ENCODE measurements around the gene SERPINB4. TPM values are rescaled to one million over a fixed set of nuclear protein-coding genes. Genes with fewer than 3 reads are reported as not detected.

Gene SERPINB4
- total RNA-seq, 2 donors from 2014 or later: not detected

GRCh38 chr18:63626431-63626830 lies 17.6 kb downstream of the SERPINB4 start:
- no peak for TF ChIP-seq CTCF (IDR thresholded peaks at IDR 0.05)
- no peak overlapping the region for H3K4me3 ChIP-seq
- peaks cover 0 to 30% of the 10 kb centered on the region in 2 donors for H3K9me3 ChIP-seq
- H3K4me1 ChIP-seq: no peaks in the 10 kb centered on the region
- no peaks in the 10 kb centered on the region for H3K36me3 ChIP-seq
- H3K27me3 ChIP-seq: no peaks in the 10 kb centered on the region
- no peak overlapping the region for H3K27ac ChIP-seq
- no peak for DNase-seq (ENCODE audit: low spot score)

- Histone ChIP-seq H3K4me3 (no peak overlapping the region), H3K27me3 (no peaks in the 10 kb centered on the region), H3K27ac (no peak overlapping the region), H3K4me1 (no peaks in the 10 kb centered on the region), H3K36me3 (no peaks in the 10 kb centered on the region), H3K9me3 (peaks cover 0 to 34% of the 10 kb centered on the region in 2 donors)
- DNase-seq (ENCODE audit: low spot score): no peak
- no peak for TF ChIP-seq CTCF (IDR thresholded peaks at IDR 0.05)
These were observed 19.2 kb downstream of the SERPINB4 start for GRCh38 chr18:63624863-63625262.

GRCh38 chr18:63619661-63620060 lies 24.4 kb downstream of the SERPINB4 start:
- TF ChIP-seq CTCF (IDR thresholded peaks at IDR 0.05): no peak
- H3K36me3 ChIP-seq: no peaks in the 10 kb centered on the region
- no peaks in the 10 kb centered on the region for H3K27me3 ChIP-seq
- no peak overlapping the region for H3K27ac ChIP-seq
- H3K4me3 ChIP-seq: no peak overlapping the region
- no peak for DNase-seq (ENCODE audit: low spot score)
- H3K9me3 ChIP-seq: peaks cover 0 to 15% of the 10 kb centered on the region in 2 donors
- no peaks in the 10 kb centered on the region for H3K4me1 ChIP-seq

- Histone ChIP-seq H3K36me3 (no peaks in the 10 kb centered on the region), H3K27me3 (no peaks in the 10 kb centered on the region), H3K4me1 (no peaks in the 10 kb centered on the region), H3K27ac (no peak overlapping the region), H3K4me3 (no peak overlapping the region), H3K9me3 (peaks cover 0 to 9% of the 10 kb centered on the region in 2 donors)
- no peak for TF ChIP-seq CTCF (IDR thresholded peaks at IDR 0.05)
- no peak for DNase-seq (ENCODE audit: low spot score)
These were observed 26.2 kb downstream of the SERPINB4 start for GRCh38 chr18:63617915-63618234.

GRCh38 chr18:63617049-63617914 lies 26.8 kb downstream of the SERPINB4 start:
- no peak for TF ChIP-seq CTCF (IDR thresholded peaks at IDR 0.05)
- DNase-seq (ENCODE audit: low spot score): no peak
- H3K36me3 ChIP-seq: no peaks in the 10 kb centered on the region
- H3K27ac ChIP-seq: no peak overlapping the region
- H3K4me1 ChIP-seq: no peaks in the 10 kb centered on the region
- H3K9me3 ChIP-seq: peaks cover 0 to 9% of the 10 kb centered on the region in 2 donors
- no peak overlapping the region for H3K4me3 ChIP-seq
- no peaks in the 10 kb centered on the region for H3K27me3 ChIP-seq

GRCh38 chr18:63613420-63613819 lies 30.6 kb downstream of the SERPINB4 start:
- Histone ChIP-seq H3K4me3 (no peak overlapping the region), H3K4me1 (no peaks in the 10 kb centered on the region), H3K27me3 (no peaks in the 10 kb centered on the region), H3K27ac (no peak overlapping the region), H3K36me3 (no peaks in the 10 kb centered on the region), H3K9me3 (no peaks in the 10 kb centered on the region)
- DNase-seq (ENCODE audit: low spot score): no peak
- TF ChIP-seq CTCF (IDR thresholded peaks at IDR 0.05): no peak
